ENCODE measurements around the gene CDH4.

The CDH4 gene

GRCh38 chr20:61628901-61629601 lies 377.0 kb downstream of the CDH4 start:
- no peak overlapping the region for H3K27ac ChIP-seq

GRCh38 chr20:61629602-61630390 lies 377.7 kb downstream of the CDH4 start:
- H3K27ac ChIP-seq: no peak overlapping the region

More at GRCh38 chr20:61628901-61629601, 377.0 kb downstream of the CDH4 start:
- DNase-seq (ENCODE audit: low read depth, low spot score): no peak

GRCh38 chr20:61630391-61630650 lies 378.3 kb downstream of the CDH4 start:
- no peak for DNase-seq (ENCODE audit: low read depth, low spot score)
- H3K27ac ChIP-seq: no peak overlapping the region

More at GRCh38 chr20:61629602-61630390, 377.7 kb downstream of the CDH4 start:
- DNase-seq (ENCODE audit: low read depth, low spot score): no peak

GRCh38 chr20:61630816-61631215 lies 378.8 kb downstream of the CDH4 start:
- no peak for DNase-seq (ENCODE audit: low read depth, low spot score)

GRCh38 chr20:61631751-61632150 lies 379.7 kb downstream of the CDH4 start:
- H3K27ac ChIP-seq: no peak overlapping the region
- no peak for DNase-seq (ENCODE audit: low read depth, low spot score)

More at GRCh38 chr20:61630816-61631215, 378.8 kb downstream of the CDH4 start:
- no peak overlapping the region for H3K27ac ChIP-seq

- H3K27ac ChIP-seq: no peak overlapping the region
- no peak for DNase-seq (ENCODE audit: low read depth, low spot score)
Observed at GRCh38 chr20:61633004-61633403, 380.9 kb downstream of the CDH4 start.

- no peak overlapping the region for H3K27ac ChIP-seq
- DNase-seq (ENCODE audit: low read depth, low spot score): no peak
Observed at GRCh38 chr20:61634376-61635145, 382.5 kb downstream of the CDH4 start.

GRCh38 chr20:61635721-61636455 lies 383.8 kb downstream of the CDH4 start:
- no peak for DNase-seq (ENCODE audit: low read depth, low spot score)
- no peak overlapping the region for H3K27ac ChIP-seq

GRCh38 chr20:61636531-61637116 lies 384.6 kb downstream of the CDH4 start:
- DNase-seq (ENCODE audit: low read depth, low spot score): no peak
- H3K27ac ChIP-seq: no peak overlapping the region

GRCh38 chr20:61638802-61639585 lies 386.9 kb downstream of the CDH4 start:
- H3K27ac ChIP-seq: no peak overlapping the region
- DNase-seq (ENCODE audit: low read depth, low spot score): no peak

GRCh38 chr20:61640131-61640870 lies 388.2 kb downstream of the CDH4 start:
- no peak for DNase-seq (ENCODE audit: low read depth, low spot score)
- H3K27ac ChIP-seq: no peak overlapping the region

- no peak for DNase-seq (ENCODE audit: low read depth, low spot score)
- H3K27ac ChIP-seq: no peak overlapping the region
Observed at GRCh38 chr20:61640871-61641245, 388.8 kb downstream of the CDH4 start.

- H3K27ac ChIP-seq: no peak overlapping the region
- DNase-seq (ENCODE audit: low read depth, low spot score): no peak
Observed at GRCh38 chr20:61643656-61644377, 391.8 kb downstream of the CDH4 start.

- DNase-seq (ENCODE audit: low read depth, low spot score): no peak
- no peak overlapping the region for H3K27ac ChIP-seq
Observed at GRCh38 chr20:61644378-61645076, 392.5 kb downstream of the CDH4 start.

GRCh38 chr20:61645732-61646131 lies 393.7 kb downstream of the CDH4 start:
- H3K27ac ChIP-seq: no peak overlapping the region
- no peak for DNase-seq (ENCODE audit: low read depth, low spot score)

GRCh38 chr20:61646453-61646852 lies 394.4 kb downstream of the CDH4 start:
- no peak for DNase-seq (ENCODE audit: low read depth, low spot score)
- H3K27ac ChIP-seq: no peak overlapping the region

GRCh38 chr20:61646986-61647385 lies 394.9 kb downstream of the CDH4 start:
- no peak for DNase-seq (ENCODE audit: low read depth, low spot score)
- no peak overlapping the region for H3K27ac ChIP-seq
